Fibroblast of skin of abdomen (primary cell): Measurements from ENCODE around the gene NMT1. TPM values are rescaled to one million over a fixed set of nuclear protein-coding genes. Genes with fewer than 3 reads are reported as not detected.
A peak's percentile ranks its signal among the peaks of the same experiment; 100 is the strongest.

Experiments used
- DNase-seq: peaks from one replicate; pipeline ENCODE4 v3.0.0-alpha.2; 2013
- polyA plus RNA-seq, 2 experiments: library from polyadenylated mRNA; unstranded; fragments of 120-200 nt; gene quantifications; one replicate each; pipeline ENCODE4 v1.2.1, GENCODE V29; 2013; ENCODE audit not compliant: insufficient read length in 2 of 2

The NMT1 gene
- 68.8 TPM for polyA plus RNA-seq (2013, experiment 1 of 2; ENCODE audit: insufficient read length)
- polyA plus RNA-seq (2013, experiment 2 of 2; ENCODE audit: insufficient read length) = 71.7 TPM

DNA sequence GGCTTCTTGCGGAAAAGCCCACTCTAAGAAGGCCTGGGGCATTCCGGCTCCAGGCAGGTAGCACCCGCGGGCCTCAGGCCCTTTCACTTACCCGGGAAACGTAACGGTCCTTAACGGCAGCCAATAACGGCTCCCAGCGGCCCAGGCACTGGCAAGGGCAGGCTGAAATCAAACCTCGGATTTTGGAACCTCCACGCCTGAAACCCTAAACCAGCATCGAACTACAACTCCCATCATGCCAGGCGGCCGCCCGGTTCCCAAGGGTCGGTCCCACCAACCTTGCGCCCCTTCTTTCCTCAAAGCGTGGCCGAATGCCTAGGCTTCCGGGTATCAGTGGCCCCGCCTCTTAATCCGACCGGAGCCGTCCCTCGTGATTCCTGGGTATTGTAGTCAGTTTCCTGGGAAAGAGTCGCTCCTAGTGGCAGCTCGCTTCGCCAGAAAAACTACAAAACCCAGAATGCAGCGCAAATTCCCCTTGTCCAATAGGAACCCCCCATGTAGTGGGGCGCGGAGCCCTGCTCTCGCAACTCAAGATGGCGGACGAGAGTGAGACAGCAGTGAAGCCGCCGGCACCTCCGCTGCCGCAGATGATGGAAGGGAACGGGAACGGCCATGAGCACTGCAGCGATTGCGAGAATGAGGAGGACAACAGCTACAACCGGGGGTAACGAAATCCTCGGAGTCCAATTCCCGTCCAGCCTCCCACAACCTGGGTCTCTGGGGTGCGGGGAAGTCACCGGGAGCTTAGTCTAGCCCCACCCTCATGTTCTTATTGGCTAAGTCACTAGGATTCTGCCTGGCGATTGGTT is at the start of gene NMT1:
Gene NMT1 (plus strand): TSS at position 521 of the 809 bp plus-strand sequence. CDS start 13 bp downstream, at position 534.
- peak; percentile 100 for DNase-seq

DNA sequence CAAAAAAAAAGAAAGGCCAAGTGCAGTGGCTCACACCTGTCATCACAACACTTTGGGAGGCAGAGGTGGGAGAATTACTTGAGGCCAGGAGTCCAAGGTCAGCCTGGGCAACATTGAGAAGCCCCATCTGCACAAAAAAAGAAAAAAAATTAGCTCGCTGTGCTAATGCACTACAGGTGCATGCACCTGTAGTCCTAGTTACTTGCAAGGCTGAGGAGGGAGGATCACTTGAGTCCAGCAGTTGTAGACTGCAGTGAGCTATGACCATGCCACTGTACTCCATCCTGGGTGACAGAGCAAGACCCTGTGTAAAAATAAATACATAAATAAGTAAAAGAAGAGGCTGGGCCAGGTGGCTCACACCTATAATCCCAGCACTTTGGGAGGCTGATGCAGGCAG is 49.4 kb upstream of the NMT1 start:
- DNase-seq = no peak

DNA sequence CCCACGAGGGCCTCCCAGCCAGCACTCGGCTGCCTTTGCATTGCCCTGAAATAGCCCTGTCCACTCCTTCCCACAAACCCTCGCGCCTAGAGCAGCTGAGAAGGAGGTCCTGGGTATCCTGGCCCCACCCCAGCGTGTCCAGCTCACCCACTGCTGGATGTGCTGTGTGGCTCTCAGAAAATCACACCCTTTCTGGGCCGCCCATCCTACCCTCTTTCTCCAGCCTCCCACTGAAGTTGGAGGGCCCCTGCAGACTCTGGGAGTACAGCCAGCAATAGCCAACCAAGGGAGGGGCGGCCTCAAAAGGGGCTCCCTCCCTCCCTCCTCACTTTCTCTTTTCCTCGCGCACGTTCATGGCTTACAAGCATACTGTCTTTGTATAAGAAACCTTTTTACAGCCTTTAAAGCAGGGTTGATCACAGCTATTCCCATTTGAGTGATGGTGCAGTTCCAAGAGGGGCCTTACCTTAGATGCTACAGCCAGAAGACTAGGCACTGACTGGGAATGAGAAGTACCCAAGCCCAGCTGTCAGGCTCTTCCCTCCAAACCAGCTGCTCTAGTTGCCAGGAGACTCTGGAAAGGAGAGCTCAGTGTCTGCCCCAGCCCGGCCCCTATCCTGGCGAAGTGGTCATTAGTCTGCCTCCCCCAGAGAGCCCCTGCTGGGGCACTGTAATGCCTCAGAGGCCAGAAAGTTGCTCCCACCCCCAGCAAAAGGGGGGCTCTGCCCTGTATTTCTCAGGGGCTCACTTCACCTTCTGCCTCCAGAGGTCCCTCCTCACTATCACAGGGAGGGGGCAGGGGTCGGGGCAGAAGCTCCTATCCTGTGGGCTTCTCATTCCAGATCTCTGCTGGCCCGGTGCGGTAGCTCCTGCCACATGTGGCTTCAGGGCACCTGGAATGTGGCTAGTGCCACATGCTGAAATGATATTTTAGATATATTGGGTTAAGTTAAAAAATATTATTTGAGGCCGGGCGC is 47.8 kb upstream of the NMT1 start:
- no peak for DNase-seq

DNA sequence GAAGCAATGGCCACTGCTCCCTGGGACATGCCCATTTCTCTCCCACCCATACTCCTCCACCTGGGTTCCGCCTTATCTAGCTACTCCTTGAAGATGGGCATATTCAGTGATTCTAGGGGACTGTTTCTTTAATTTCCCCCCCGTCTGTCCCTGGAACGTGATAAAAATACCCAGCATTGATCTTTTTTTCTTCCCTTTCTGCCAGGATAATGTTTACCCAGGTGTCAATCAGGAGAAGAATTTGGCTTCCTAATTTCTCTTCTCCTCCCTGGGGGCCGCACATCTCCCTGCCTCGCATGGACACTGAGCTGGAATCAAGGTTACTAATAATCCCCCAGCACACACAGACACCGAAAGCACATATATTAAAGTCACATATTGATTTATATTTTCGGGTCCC is 44.9 kb upstream of the NMT1 start:
- DNase-seq = no peak

DNA sequence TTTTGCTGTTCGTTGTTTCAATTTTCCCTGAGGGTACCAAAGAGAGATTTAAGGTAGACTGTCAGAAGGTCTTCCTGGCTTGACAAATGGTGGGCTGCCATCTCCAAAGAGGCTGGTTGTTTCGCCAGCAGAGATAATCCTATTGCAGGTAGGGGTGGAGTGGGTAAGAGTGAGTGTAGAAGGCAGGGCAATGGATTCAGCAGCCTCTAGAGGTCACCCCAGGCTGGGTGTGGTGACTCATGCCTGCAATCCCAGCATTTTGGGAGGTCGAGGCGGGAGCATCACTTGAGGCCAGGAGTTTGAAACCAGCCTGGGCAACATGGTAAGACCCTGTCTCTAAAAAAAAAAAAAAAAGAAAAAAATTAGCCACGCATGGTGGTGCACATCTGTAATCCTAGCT is 44.3 kb upstream of the NMT1 start:
- DNase-seq = no peak

DNA sequence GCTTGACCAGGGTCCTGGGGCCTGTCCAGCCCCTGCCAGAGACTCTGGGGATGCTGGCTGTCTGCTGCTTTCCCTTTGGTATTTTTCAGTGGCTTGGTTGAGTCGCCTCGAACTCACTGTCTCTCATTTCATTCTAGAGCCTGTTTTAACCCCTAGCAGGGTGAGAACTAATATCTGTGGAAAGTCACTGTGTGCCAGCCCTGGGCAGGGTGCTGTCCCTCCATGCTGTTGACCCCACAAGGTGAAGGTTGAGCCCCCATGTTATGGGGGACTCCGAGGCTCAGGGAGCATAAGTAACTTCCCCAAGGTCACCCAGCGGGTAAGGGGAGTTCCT is 42.6 kb upstream of the NMT1 start:
- DNase-seq = no peak

DNA sequence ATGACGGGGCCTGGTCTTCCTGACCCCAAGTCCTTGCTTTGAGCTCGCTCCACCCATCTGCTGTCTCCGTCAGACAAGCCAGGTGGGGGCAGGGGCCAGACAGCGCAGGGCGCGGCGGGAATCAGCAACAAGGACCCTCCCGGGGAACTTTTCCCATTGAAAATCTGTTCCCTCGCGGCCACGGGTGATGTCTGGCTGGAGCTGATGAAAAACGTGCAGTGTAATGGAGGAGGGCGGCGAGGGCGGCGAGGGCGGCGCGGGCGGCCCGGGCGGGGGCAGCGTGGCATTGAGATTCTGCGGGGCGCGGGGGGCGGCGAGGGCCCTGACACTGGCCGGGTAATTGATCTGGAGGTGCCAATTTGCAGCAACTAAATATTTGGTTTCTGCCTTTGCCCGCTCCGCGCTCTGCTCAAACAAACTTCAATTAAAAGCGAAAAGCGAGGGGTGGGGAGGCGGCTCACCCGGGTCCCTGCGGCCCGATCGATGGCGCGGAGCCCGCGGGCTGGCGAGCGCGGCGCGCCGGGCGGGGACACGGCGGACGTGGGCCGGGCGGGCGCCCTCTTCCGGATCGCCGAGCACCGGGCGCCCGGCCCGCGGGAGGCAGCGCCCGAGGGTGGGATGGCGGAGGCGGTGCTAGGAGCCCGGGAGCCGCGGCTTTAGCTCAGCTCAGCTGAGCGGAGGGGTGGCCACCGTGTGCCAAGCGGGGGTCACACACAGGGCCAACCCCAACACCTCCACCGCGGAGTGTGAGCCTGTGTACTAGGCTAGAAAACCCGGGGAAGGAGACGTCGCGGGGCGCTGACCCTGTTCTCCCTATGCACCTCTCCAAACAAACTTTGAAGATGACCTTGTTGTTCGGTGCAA is 42.0 kb upstream of the NMT1 start:
- peak; percentile 62 for DNase-seq

DNA sequence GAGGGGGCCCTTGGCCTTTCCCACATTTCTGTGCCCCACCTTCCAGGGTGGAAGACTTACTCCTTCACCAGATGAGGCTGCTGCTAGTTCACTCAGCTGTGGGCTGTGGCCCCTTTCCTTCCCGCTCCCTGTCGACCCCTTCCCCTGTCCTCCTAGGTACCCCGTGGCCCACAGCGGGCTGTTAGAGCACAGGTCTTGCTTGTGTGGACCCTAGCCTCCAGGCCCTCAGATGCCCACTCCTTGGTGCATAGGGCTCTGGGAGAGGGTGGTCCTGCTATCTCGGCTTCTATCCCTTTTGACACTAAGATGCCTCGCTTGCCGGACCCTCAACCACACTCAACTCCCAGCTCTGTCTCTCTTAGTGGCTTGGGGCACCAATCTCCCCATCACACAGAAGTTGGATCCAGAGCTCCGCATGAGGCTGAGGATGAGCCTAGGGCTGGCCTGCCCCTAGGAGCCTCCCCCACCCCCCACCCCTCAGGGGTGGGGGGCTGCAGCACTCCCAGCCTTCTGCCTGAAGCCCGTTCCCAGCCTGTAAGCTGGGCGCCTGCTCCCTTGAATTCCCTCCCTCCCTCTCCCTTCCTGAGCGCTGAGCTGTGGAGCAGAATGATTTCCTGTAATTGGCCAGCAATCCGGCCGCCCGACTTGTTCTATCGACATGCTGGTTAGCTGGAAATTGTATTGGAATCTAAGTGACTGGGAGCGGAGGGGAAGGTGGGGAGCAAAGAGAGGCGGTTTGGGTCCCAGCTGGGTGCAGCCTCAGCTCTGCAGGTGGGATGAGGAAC is 40.6 kb upstream of the NMT1 start:
- DNase-seq = peak; percentile 55

DNA sequence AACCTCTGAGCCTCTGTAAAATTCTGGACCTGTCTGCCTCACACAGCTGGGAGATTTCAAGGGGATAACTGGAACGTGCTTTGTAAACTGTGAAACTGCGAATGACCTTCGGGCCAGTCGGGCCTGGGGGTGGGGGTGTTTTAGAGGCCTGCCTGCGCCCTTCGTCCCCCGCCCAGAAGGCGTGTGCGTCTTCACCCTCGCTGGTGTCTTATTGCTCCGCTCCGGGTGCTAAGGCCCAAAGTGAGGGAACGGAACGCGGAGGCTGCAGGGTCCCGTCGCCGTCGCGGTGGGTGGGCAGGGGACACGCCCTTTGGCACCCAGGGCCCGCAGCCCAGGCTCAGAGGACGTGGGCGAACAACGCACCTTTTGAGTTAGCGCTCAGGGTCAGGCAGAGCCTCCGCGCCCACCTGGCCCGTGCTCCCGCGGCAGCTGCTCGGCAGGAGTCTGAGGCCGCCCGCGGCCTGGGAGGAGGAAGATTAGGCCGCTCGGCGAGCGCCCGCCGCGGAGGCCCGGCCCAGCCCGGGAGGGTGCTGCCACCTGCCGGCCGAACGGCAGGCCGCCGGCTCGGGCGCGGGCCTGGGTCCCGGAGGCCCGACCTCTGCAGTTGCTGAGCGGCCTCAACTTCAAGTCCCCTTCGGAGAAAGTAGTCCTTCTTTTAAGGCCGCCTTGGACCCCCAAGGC is 39.4 kb upstream of the NMT1 start:
- peak; percentile 58 for DNase-seq

DNA sequence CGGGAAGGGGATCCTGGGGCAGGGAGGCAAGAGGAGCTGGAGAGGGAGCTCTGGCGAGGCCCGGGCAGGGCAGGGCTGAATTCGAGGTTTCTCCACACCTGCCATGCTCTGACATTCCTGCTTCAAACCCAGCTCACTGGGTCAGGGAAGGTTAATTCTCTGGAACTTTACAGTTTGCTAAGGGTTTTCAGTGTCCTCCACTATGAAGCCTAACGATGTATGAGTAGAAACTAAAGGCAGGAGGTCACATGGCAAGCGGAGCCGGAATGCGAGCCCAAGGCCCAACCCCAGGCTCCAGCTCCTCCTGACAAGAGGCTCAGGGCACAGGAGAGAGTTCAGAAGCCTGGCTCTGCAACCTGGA is 38.8 kb upstream of the NMT1 start:
- no peak for DNase-seq

DNA sequence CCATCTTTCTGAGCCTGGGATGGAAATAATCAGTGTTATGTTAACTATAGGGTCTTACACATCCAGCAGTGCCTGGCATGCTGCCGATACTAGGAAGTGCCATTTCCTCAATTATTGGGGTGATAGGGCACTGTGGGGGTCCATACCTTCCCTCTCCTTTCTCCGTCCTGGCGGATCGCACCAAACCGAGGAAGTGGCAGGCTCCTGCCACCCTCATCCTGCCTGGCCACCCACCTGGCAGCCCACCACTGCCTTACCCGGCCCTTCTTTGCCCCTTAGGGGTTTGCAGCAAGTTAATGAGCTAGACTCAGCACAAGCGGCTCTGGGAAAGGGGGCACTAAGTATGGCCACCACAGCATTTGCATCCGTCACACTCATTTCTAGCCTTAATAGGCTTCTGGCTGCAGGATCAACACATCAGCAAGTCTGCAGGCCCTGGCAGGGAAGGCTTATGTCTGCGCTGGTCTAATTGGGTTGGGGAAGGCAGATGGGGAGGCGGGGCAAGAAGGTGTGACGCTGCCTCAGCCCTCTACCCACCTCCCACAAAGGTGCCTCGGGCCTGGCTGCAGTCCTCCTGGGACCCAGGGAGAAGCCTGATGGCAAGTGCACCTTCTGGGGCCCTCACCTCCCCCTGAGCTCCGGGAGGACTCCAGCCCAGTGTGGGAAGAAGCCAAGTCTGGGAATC is 38.3 kb upstream of the NMT1 start:
- DNase-seq = no peak

DNA sequence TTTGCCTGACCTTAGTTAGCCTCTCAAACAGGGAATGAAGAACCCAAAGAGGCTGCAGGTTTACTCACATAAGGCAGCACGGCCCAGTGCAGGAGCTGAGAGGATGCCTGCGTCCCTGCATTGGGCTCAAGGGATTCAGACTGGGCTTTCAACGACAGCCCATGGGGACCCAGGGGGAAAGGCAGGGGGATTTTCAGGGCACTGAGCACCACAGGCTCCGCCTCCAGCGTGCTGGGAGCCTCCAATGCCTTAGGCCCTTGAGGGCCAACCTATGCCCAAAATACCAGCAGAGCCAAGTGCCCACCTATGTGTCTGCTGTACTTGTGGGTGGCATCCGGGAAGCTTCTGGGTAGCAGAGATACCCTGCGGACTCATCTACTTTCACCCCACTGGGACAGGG is 32.0 kb upstream of the NMT1 start:
- DNase-seq = no peak

DNA sequence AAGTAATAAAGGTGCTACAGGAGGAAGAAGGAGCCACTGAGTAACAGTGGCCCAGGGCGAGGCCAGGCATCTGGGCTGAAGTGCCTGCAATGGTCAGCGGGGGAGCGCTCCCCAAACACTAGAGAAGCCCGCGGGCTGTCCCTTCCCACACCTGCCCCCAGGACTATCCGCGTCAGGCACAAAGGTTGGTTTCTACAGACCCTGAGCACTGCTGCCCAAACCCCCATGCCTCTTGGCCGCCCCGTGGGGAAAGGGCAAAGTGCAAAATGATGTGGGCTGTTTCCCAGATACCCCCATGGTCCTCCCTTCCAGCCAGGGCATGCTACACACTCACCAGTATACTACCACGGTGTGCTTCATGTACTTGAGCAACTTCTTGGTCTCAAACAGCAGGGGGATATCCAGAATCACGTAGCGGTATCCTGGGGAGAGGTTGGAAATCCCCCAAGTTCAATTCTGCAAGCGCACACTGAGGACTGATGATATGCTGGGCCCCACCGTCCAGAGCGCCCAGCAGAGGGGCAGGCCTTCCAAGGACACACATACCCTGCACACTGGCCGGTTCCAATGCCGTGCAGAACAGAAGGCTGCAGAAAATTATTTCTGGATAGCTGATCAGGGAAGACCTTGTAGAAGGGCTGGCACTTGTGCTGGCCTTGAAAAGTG is 31.2 kb upstream of the NMT1 start:
- DNase-seq = no peak

DNA sequence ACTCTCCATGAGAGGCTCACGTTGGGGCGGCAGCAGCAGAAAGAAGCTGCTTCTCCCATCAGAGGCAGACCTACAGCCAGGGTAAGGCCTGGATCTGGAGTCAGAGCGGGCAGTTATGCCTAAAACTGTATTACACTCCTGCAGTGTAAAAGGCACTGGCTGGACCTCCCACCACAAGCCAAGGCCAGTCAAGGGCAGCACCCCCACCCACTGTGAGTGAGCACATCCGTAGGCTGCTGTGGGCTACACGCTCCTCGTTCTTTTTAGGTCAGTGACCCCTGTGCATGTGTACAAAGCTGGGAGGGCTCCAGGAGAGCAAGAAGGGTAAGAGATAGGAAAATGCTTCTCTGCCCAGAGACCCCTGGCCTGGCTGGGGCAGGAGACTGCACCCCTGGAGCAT is 30.4 kb upstream of the NMT1 start:
- no peak for DNase-seq

DNA sequence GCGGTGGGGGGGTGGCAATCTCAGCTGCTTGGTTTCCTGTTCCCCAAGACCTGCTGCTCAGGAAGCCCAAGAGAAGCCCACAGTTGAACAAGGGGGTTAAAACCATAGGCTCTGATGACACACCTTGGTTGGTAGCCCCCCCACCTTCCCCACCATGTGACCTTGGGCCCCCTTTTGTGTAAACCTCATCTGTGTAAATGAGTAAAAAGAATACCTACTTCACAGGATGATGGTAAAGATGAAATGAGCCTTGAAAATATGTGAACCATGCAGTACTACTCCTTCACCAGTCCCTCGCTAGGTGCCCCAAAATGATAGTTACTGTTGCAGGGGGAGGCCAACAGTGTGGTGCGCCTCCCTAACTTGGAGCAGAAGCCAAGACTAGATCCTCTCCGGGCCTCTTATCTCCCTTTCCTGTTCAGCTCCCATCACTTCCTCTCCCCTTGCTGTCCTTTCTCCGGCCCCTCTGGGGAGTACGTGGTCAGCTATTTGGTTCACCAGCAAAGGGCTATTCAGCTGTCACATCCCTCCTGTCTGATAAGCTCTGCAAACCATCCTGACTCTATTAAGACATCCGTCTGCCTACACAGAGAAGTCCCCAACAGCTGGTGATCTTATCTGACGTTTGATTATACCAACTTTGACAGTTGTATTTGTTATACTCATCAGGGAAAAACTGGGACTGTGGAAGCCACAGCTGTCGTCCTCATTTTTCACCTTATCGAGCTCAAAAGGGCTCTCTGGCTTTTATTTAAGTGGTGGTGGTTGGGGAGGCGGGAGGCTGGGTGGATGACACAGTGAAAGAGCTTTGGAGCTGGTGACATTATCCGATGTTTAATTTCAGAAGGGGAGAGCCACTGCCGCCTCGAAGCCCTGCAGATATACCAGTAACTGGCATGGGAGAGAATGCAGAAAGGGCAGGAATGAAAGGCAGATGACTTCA is 29.6 kb upstream of the NMT1 start:
- DNase-seq = no peak

DNA sequence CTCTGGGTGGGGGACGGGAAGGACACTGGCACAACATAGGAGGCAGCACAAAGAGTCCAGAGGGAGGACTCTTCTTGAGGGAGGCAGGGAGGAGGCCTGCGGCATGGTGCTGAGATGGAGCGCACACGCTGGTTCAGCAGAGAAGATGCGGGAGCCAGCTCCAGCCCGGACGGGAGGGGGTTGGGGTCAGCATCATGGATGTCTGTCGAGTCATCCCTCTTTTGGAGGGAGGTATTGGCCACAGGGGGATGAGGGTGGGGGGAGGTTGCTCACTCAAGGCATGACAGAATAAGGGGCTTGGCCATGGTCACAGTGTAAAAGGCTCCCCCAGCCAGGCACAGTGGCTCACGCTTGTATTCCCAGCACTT is 29.0 kb upstream of the NMT1 start:
- no peak for DNase-seq

DNA sequence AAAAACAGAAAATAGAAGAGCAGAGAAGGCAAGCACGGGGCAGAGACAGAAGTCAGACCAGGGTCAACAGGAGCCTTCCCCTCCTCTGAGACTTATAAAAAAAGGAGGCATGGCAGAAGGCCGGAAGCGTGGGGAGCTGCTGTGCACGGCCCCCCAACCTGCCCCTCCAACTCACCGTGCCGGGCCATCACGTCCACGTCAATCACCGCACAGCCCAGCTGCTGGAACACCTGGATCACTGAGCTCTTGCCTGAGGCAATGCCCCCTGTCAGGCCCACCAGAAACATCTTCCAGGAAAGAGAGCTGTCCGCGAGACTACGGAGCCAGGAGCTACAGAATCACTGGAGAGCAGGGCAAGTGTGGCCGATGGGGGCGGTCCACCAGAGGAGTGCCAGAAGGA is 26.5 kb upstream of the NMT1 start:
- no peak for DNase-seq

DNA sequence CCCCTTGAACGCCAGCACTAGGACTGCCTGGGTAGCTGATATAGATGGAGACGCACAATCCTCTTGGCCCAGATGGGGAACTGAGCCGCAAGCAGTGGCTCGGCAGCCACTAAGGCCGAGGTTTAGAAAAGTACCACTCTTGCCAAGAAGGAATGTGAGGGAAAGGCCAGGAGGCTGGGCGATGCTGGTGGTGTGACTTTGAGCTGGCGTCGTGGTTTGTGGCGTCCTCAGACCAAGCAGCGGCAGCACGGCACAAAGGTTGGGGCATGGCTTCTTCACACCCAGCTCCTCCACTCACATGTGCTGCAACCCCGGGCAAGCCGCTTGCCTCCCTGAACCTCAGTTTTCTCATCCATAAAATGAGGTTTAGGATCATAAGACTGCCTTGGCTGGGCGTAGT is 25.3 kb upstream of the NMT1 start:
- no peak for DNase-seq

DNA sequence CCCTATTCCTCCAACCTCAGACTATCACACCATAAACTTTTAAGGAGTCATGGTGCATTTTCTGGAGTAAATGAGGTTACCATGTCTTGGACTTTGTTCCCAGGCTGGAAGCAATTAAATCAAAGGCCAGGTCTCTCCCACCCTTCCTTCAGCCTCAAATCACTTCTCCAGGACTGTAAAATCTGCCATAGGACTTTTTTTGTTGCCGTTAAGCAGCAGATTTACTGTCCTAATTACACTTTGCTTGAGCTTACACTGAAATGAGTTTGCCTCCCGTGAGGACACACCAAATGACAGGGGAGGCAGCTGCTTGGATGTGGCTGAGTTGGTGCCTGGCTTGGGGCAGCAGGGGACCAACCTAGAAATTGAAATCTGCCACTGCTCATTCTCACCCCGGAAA is 24.4 kb upstream of the NMT1 start:
- no peak for DNase-seq
